ENCODE results near the gene SLC35F2.
A peak's percentile ranks its signal among the peaks of the same experiment; 100 is the strongest.

SLC35F2 gene

GRCh38 chr11:107750313-107750712 lies 108.3 kb downstream of the SLC35F2 start:
- DNase-seq (ENCODE audit: extremely low read depth, insufficient read length): no peak
- no peak for TF ChIP-seq CTCF (IDR thresholded peaks at IDR 0.05; ENCODE audit: insufficient read depth, low read length, poor library complexity, severe bottlenecking)
- H3K36me3 ChIP-seq (ENCODE audit: control insufficient read depth, insufficient read depth, low read length): no peaks in the 10 kb centered on the region
- no peak overlapping the region for H3K4me3 ChIP-seq (replicated peaks; ENCODE audit: low read depth, low read length)
- no peaks in the 10 kb centered on the region for H3K27me3 ChIP-seq (replicated peaks; ENCODE audit: control insufficient read depth, insufficient read depth, low read length)

- no peak for TF ChIP-seq CTCF (IDR thresholded peaks at IDR 0.05; ENCODE audit: insufficient read depth, low read length, poor library complexity, severe bottlenecking)
- DNase-seq (ENCODE audit: extremely low read depth, insufficient read length): no peak
- Histone ChIP-seq H3K27me3 (replicated peaks; ENCODE audit: control insufficient read depth, insufficient read depth, low read length) (no peaks in the 10 kb centered on the region), H3K4me3 (replicated peaks; ENCODE audit: low read depth, low read length) (no peak overlapping the region), H3K36me3 (ENCODE audit: control insufficient read depth, insufficient read depth, low read length) (no peaks in the 10 kb centered on the region)
Measured at GRCh38 chr11:107747622-107748021, 111.0 kb downstream of the SLC35F2 start.

- H3K4me3 ChIP-seq (replicated peaks; ENCODE audit: low read depth, low read length): no peak overlapping the region
- no peak for DNase-seq (ENCODE audit: extremely low read depth, insufficient read length)
- TF ChIP-seq CTCF (IDR thresholded peaks at IDR 0.05; ENCODE audit: insufficient read depth, low read length, poor library complexity, severe bottlenecking): no peak
- no peaks in the 10 kb centered on the region for H3K36me3 ChIP-seq (ENCODE audit: control insufficient read depth, insufficient read depth, low read length)
- no peaks in the 10 kb centered on the region for H3K27me3 ChIP-seq (replicated peaks; ENCODE audit: control insufficient read depth, insufficient read depth, low read length)
Measured at GRCh38 chr11:107744736-107745135, 113.9 kb downstream of the SLC35F2 start.

- TF ChIP-seq CTCF (IDR thresholded peaks at IDR 0.05; ENCODE audit: insufficient read depth, low read length, poor library complexity, severe bottlenecking): no peak
- no peak for DNase-seq (ENCODE audit: extremely low read depth, insufficient read length)
Measured at GRCh38 chr11:107743191-107743590, 115.4 kb downstream of the SLC35F2 start.

GRCh38 chr11:107741044-107741823 lies 117.4 kb downstream of the SLC35F2 start:
- Histone ChIP-seq H3K4me3 (replicated peaks; ENCODE audit: low read depth, low read length) (no peak overlapping the region), H3K36me3 (ENCODE audit: control insufficient read depth, insufficient read depth, low read length) (no peaks in the 10 kb centered on the region), H3K27me3 (replicated peaks; ENCODE audit: control insufficient read depth, insufficient read depth, low read length) (no peaks in the 10 kb centered on the region)
- peak; percentile 93 for TF ChIP-seq CTCF (IDR thresholded peaks at IDR 0.05; ENCODE audit: insufficient read depth, low read length, poor library complexity, severe bottlenecking)
- DNase-seq (ENCODE audit: extremely low read depth, insufficient read length): peak; percentile 37

More at GRCh38 chr11:107743191-107743590, 115.4 kb downstream of the SLC35F2 start:
- H3K4me3 ChIP-seq (replicated peaks; ENCODE audit: low read depth, low read length): no peak overlapping the region
- no peaks in the 10 kb centered on the region for H3K27me3 ChIP-seq (replicated peaks; ENCODE audit: control insufficient read depth, insufficient read depth, low read length)
- no peaks in the 10 kb centered on the region for H3K36me3 ChIP-seq (ENCODE audit: control insufficient read depth, insufficient read depth, low read length)
